Esophagus squamous epithelium (tissue), 5 donors: Measurements from ENCODE around the gene CNTLN. TPM values are rescaled to one million over a fixed set of nuclear protein-coding genes. Genes with fewer than 3 reads are reported as not detected.

Experiments
- DNase-seq: peaks from one replicate; lab custom pipeline; 2025; lab: John Stamatoyannopoulos, UW
- H3K27ac ChIP-seq, 4 donors: fragments of 200-600 bp; sonication (generic); one replicate each; pipeline ENCODE4 v1.5.1; 2016 to 2019; ENCODE audit warnings: mild to moderate bottlenecking in 1 of 4
- H3K27me3 ChIP-seq, 4 donors: fragments of 200-600 bp; sonication (generic); 1 replicate in 3 of 4; 2 replicates in 1 of 4; pipeline versions ENCODE4 v1.5.1 to v1.6.0; 2017 to 2021; ENCODE audit warnings: antibody characterized with exemption in 1 of 4
- H3K36me3 ChIP-seq, 3 donors: fragments of 200-600 bp; sonication (generic); one replicate each; pipeline ENCODE4 v1.5.1; 2016 to 2019
- H3K4me1 ChIP-seq, 3 donors: fragments of 200-600 bp; sonication (generic); one replicate each; pipeline ENCODE4 v1.5.1; 2017 to 2019
- H3K4me3 ChIP-seq, 4 donors: fragments of 200-600 bp; sonication (generic); 1 replicate in 3 of 4; 2 replicates in 1 of 4; pipeline ENCODE4 v1.5.1; 2016 to 2019; ENCODE audit warnings: mild to moderate bottlenecking in 2 of 4, moderate library complexity in 1 of 4
- H3K9me3 ChIP-seq, 3 donors: fragments of 200-600 bp; sonication (generic); one replicate each; pipeline ENCODE4 v1.5.1; 2016 to 2019
- CTCF ChIP-seq, 6 experiments: fragments of 450-650 bp in 4 of 6; fragments of 200-600 bp in 2 of 6; sonication (generic) in 2 of 6; IDR thresholded peaks; one replicate each; pipeline ENCODE4 v1.5.1; 2016 to 2019; ENCODE audit warnings: antibody characterized with exemption in 6 of 6, mild to moderate bottlenecking in 4 of 6, moderate library complexity in 4 of 6
- POLR2A ChIP-seq, 4 donors: fragments of 450-650 bp; IDR thresholded peaks; one replicate each; pipeline ENCODE4 v1.6.1; 2017; ENCODE audit warnings: antibody characterized with exemption in 4 of 4, mild to moderate bottlenecking in 4 of 4, moderate library complexity in 3 of 4
- WGBS, 2 donors: methylation state at CpG; one replicate each; pipeline ENCODE4 v1.1.5; 2018; 5-methylcytosine and 5-hydroxymethylcytosine counted together
- intact Hi-C: fragments of 100-400 bp; cut with DNase I; formaldehyde crosslinking; loops from one replicate; pipeline ENCODE4 v1.15.0; 2022
- total RNA-seq, 4 donors: library from RNA; depleted of rRNA; stranded (reverse); fragments of >200 nt; gene quantifications; one replicate each; pipeline ENCODE4 v1.1.0, GENCODE V29; 2016
- donor health status: DM: yes; HTN: yes; CAD: no.

The CNTLN gene
- total RNA-seq, 4 donors from 2014 or later: 0.80 to 8.2 (median 5.1) TPM

- H3K4me1 ChIP-seq: no peaks in the 10 kb centered on the region
- H3K36me3 ChIP-seq: peaks cover 0 to 8% (median 0%) of the 10 kb centered on the region in 3 donors
- no peak for DNase-seq
- H3K4me3 ChIP-seq: no peak overlapping the region
- 74 to 85% methylated on average over 2 of the region's 2 CpGs for WGBS, 2 donors
- no peaks in the 10 kb centered on the region for H3K9me3 ChIP-seq
- H3K27me3 ChIP-seq: no peaks in the 10 kb centered on the region
- intact Hi-C loops: no loop called here
- H3K27ac ChIP-seq: no peak overlapping the region
- TF ChIP-seq POLR2A (IDR thresholded peaks at IDR 0.05): no peak
- no peak for TF ChIP-seq CTCF (IDR thresholded peaks at IDR 0.05)
Observed at GRCh38 chr9:17398350-17398749, 263.5 kb downstream of the CNTLN start.

GRCh38 chr9:17401858-17402257 is 267.0 kb downstream of the CNTLN start:
- intact Hi-C loops: no loop called here
- DNase-seq: no peak
- WGBS, 2 donors: 78 to 95% methylated on average over 2 of the region's 2 CpGs
- H3K27ac ChIP-seq: no peak overlapping the region
- no peaks in the 10 kb centered on the region for H3K36me3 ChIP-seq
- H3K4me1 ChIP-seq: no peaks in the 10 kb centered on the region
- TF ChIP-seq POLR2A (IDR thresholded peaks at IDR 0.05): no peak
- TF ChIP-seq CTCF (IDR thresholded peaks at IDR 0.05): no peak
- no peaks in the 10 kb centered on the region for H3K27me3 ChIP-seq
- H3K9me3 ChIP-seq: no peaks in the 10 kb centered on the region
- no peak overlapping the region for H3K4me3 ChIP-seq

- Histone ChIP-seq H3K36me3 (no peaks in the 10 kb centered on the region), H3K4me3 (no peak overlapping the region), H3K4me1 (no peaks in the 10 kb centered on the region), H3K9me3 (no peaks in the 10 kb centered on the region), H3K27ac (no peak overlapping the region), H3K27me3 (no peaks in the 10 kb centered on the region)
- TF ChIP-seq CTCF (IDR thresholded peaks at IDR 0.05) (no peak), POLR2A (IDR thresholded peaks at IDR 0.05) (no peak)
- intact Hi-C loops: no loop called here
- WGBS, 2 donors: 97 to 100% methylated on average over 2 of the region's 2 CpGs
- no peak for DNase-seq
Observed at GRCh38 chr9:17402309-17402708, 267.5 kb downstream of the CNTLN start.

GRCh38 chr9:17403539-17403938 is 268.7 kb downstream of the CNTLN start:
- Histone ChIP-seq H3K4me3 (no peak overlapping the region), H3K27me3 (no peaks in the 10 kb centered on the region), H3K36me3 (no peaks in the 10 kb centered on the region), H3K4me1 (no peaks in the 10 kb centered on the region), H3K9me3 (no peaks in the 10 kb centered on the region), H3K27ac (no peak overlapping the region)
- TF ChIP-seq CTCF (IDR thresholded peaks at IDR 0.05) (no peak), POLR2A (IDR thresholded peaks at IDR 0.05) (no peak)
- no peak for DNase-seq
- intact Hi-C loops: no loop called here
- 83 to 98% methylated on average over 1 to 6 of the region's 6 CpGs for WGBS, 2 donors

- WGBS, 2 donors: 66 to 69% methylated on average over 3 of the region's 3 CpGs
- Histone ChIP-seq H3K36me3 (peaks cover 0 to 9% (median 0%) of the 10 kb centered on the region in 3 donors), H3K9me3 (no peaks in the 10 kb centered on the region), H3K4me3 (no peak overlapping the region), H3K27ac (no peak overlapping the region), H3K27me3 (no peaks in the 10 kb centered on the region), H3K4me1 (no peaks in the 10 kb centered on the region)
- no peak for DNase-seq
- intact Hi-C loops: no loop called here
- TF ChIP-seq CTCF (IDR thresholded peaks at IDR 0.05) (no peak), POLR2A (IDR thresholded peaks at IDR 0.05) (no peak)
Observed at GRCh38 chr9:17414986-17415385, 280.1 kb downstream of the CNTLN start.
